ENCODE data around the gene SCP2. TPM values are rescaled to one million over a fixed set of nuclear protein-coding genes. Genes with fewer than 3 reads are reported as not detected.
"Not testable (repeated sequence)": the region's sequence is repeated elsewhere in the genome, so short reads cannot be mapped to it uniquely, and the experiment has no call there.

SCP2 gene
- polyA plus RNA-seq, 1 of the 3 experiments (the other 2 are of a cell fraction): 49.5 TPM

GRCh38 chr1:52955129-52955970 lies 28.3 kb downstream of the SCP2 start (continued):
- TF ChIP-seq JUND (IDR thresholded peaks at IDR 0.05): peak; percentile 29; the same call in 1 of the 2 replicates

GRCh38 chr1:52963101-52963500 lies 36.0 kb downstream of the SCP2 start:
- no peak overlapping the region for H3K4me3 ChIP-seq (ENCODE audit: low read depth in 2 of 2, low read length in 1 of 2)
- TF ChIP-seq EZH2phosphoT487 (IDR thresholded peaks at IDR 0.05; ENCODE audit: borderline replicate concordance, low read depth) (no peak), RXRA (IDR thresholded peaks at IDR 0.05; ENCODE audit: borderline replicate concordance, low read depth) (no peak)
- no peaks in the 10 kb centered on the region for H3K27me3 ChIP-seq (ENCODE audit: insufficient read depth)
- H3K27ac ChIP-seq (ENCODE audit: low read depth in 2 of 2, low read length in 1 of 2): no peak overlapping the region
- no peaks in the 10 kb centered on the region for H3K36me3 ChIP-seq (replicated peaks in 1 of 2; ENCODE audit: control insufficient read depth in 1 of 2, insufficient read depth in 2 of 2, low read length in 1 of 2)
- no peaks in the 10 kb centered on the region for H3K9me3 ChIP-seq
- ChIA-PET POLR2A (no interaction called here), CTCF (no interaction called here)
- DNase-seq: no peak
- no peaks in the 10 kb centered on the region for H3F3A ChIP-seq (replicated peaks; ENCODE audit: insufficient read depth)
- no peaks in the 10 kb centered on the region for H3K79me2 ChIP-seq (ENCODE audit: insufficient read depth)
- H3K4me1 ChIP-seq (ENCODE audit: control insufficient read depth in 1 of 2, insufficient read depth in 2 of 2, low read depth in 1 of 2, low read length in 1 of 2): no peaks in the 10 kb centered on the region
- no peak overlapping the region for H3K4me2 ChIP-seq
- no peaks in the 10 kb centered on the region for H3K9me2 ChIP-seq
- whole genome bisulfite sequencing (ENCODE audit: low lambda C conversion rate): 56% methylated on average over 2 of the region's 2 CpGs
- H2AFZ ChIP-seq (ENCODE audit: low read depth): no peak overlapping the region
- no peaks in the 10 kb centered on the region for H4K20me1 ChIP-seq (ENCODE audit: insufficient read depth)
- no peak overlapping the region for H3K9ac ChIP-seq

GRCh38 chr1:52967666-52968065 lies 40.6 kb downstream of the SCP2 start:
- H3K9me2 ChIP-seq: no peaks in the 10 kb centered on the region
- no peak overlapping the region for H3K27ac ChIP-seq (ENCODE audit: low read depth in 2 of 2, low read length in 1 of 2)
- no peak overlapping the region for H3K4me3 ChIP-seq (ENCODE audit: low read depth in 2 of 2, low read length in 1 of 2)
- ChIA-PET POLR2A (no interaction called here), CTCF (interaction anchor here (1.1 to 1.6 kb wide), 2 partner anchors 63 to 209 kb away, joined by 3 read pairs; no protein-coding TSS in a partner anchor)
- H2AFZ ChIP-seq (ENCODE audit: low read depth): no peak overlapping the region
- no peaks in the 10 kb centered on the region for H3K79me2 ChIP-seq (ENCODE audit: insufficient read depth)
- no peaks in the 10 kb centered on the region for H3F3A ChIP-seq (replicated peaks; ENCODE audit: insufficient read depth)
- DNase-seq: no peak
- TF ChIP-seq RFX5 (IDR thresholded peaks at IDR 0.05; ENCODE audit: low read length): no peak
- no peaks in the 10 kb centered on the region for H4K20me1 ChIP-seq (ENCODE audit: insufficient read depth)
- H3K27me3 ChIP-seq (ENCODE audit: insufficient read depth): no peaks in the 10 kb centered on the region
- no peaks in the 10 kb centered on the region for H3K36me3 ChIP-seq (replicated peaks in 1 of 2; ENCODE audit: control insufficient read depth in 1 of 2, insufficient read depth in 2 of 2, low read length in 1 of 2)
- H3K4me1 ChIP-seq (ENCODE audit: control insufficient read depth in 1 of 2, insufficient read depth in 2 of 2, low read depth in 1 of 2, low read length in 1 of 2): no peaks in the 10 kb centered on the region
- no peaks in the 10 kb centered on the region for H3K9me3 ChIP-seq
- H3K9ac ChIP-seq: no peak overlapping the region
- WGBS (ENCODE audit: low lambda C conversion rate): 96% methylated on average over 3 of the region's 3 CpGs
- H3K4me2 ChIP-seq: no peak overlapping the region

GRCh38 chr1:52969234-52969633 lies 42.2 kb downstream of the SCP2 start:
- H3K9ac ChIP-seq; DNase-seq; H3K27ac ChIP-seq (ENCODE audit: low read depth in 2 of 2, low read length in 1 of 2); H3K4me3 ChIP-seq (ENCODE audit: low read depth in 2 of 2, low read length in 1 of 2); H3K4me2 ChIP-seq; POLR2A ChIA-PET; CTCF ChIA-PET; H4K20me1 ChIP-seq (ENCODE audit: insufficient read depth); H3K27me3 ChIP-seq (ENCODE audit: insufficient read depth); H3K9me3 ChIP-seq; H3F3A ChIP-seq (replicated peaks; ENCODE audit: insufficient read depth); H3K9me2 ChIP-seq; H3K36me3 ChIP-seq (replicated peaks in 1 of 2; ENCODE audit: control insufficient read depth in 1 of 2, insufficient read depth in 2 of 2, low read length in 1 of 2); H2AFZ ChIP-seq (ENCODE audit: low read depth); H3K4me1 ChIP-seq (ENCODE audit: control insufficient read depth in 1 of 2, insufficient read depth in 2 of 2, low read depth in 1 of 2, low read length in 1 of 2); H3K79me2 ChIP-seq (ENCODE audit: insufficient read depth): not testable (repeated sequence)
- 100% methylated on average over 2 of the region's 2 CpGs for WGBS (ENCODE audit: low lambda C conversion rate)

Measured in SK-N-SH (cell line).